ENCODE measurements around the gene CCDC8.
"Not testable (repeated sequence)": the region's sequence is repeated elsewhere in the genome, so short reads cannot be mapped to it uniquely, and the experiment has no call there.

Gene CCDC8

DNA sequence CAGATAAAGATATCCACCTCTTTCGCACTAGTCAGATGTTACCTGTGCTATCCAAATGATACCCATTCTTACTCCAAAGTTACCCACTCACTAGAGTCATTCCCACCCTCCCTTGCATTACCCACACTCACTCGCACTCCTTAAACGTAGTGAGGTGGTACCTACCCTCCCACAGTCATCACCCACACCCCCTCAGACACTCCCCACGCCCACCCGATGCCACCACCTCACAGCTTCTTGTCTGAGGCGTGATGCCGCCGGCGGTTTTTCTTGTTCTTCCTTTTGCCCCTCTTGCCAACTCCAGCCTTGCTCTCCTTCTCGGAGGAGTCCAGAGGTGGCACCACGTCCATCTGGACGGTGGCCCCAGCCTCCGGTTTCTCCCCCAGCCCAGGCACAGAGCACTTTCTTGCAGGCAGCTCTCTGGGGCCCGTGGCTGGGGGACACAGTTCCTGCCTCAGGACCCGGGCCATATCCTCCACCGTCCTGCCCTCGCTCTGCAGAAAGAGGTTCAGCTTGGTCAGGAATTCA is 14.2 kb upstream of the CCDC8 start:
- DNase-seq, result no peak

DNA sequence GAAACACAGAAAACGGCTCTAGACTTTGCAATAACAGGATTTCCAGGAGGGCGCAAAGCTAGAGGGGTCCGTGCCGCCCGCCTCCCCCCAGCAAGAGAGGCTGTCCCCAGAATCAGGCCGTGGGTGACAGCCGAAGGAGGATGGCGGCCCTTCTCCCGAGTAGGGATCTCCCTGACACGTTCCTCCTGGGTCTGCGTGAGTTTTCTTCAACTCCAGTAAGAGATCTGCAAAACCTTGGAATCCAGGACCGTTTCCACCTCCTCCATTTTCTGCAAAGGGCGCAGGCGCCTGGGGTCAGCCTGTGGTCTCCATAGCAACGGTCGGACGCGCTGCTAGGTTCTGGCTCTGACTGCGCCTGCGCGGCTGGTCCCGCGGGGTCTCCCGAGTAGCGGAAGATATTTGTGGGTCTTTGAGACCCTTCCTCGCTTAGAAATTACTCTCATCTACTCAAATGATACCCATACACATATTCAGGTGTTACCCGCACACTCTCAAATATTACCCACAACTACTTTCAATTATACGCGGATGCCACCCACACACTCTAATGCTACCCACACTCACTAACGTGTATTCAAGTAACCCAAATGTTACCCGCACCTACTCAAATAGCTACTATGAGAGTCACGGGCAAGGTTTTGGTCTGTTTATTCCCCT is 13.3 kb upstream of the CCDC8 start:
- DNase-seq, result peak; percentile 37

DNA sequence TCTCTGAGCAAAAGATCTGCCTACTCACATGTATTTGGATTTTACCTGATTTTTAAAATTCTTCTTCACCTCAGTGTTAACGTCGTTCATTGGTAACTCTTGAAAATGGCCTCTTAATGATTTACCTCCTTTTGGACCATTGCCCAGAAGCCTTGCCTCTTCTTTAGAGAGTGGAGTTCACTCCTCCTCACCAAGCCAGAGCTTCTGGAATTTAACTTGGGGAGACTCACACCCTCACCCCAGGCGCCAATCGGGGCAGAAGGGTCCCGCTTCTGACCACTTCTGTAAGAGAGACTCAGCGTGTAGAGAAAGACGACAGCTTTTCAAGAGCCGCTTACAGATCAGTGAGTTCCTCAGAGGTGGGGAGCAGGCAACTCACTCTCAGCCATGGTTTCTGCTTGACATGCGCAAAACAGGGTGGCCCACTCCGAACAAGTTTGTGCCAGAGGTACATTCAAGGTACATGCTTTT is 12.7 kb upstream of the CCDC8 start:
- no peak for DNase-seq

DNA sequence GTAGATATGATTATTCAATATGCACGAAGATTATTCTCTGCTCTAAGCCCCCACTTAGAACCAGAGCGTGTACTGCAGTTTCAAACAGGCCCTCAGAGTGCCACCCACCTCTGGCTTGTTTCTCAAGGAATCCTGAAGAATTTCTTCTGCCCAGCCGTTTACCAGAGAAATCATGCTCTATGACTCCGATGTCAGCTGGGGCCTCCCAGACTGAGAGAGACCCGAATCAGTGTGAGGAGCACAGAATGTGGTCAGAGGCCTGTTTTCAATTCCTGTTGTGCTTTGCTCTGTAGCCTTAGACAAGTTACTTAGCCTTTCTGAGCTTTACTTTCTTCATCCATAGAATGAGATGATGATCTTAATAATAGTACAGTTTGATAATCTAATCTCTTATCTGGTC is 9.8 kb upstream of the CCDC8 start:
- no peak for DNase-seq

DNA sequence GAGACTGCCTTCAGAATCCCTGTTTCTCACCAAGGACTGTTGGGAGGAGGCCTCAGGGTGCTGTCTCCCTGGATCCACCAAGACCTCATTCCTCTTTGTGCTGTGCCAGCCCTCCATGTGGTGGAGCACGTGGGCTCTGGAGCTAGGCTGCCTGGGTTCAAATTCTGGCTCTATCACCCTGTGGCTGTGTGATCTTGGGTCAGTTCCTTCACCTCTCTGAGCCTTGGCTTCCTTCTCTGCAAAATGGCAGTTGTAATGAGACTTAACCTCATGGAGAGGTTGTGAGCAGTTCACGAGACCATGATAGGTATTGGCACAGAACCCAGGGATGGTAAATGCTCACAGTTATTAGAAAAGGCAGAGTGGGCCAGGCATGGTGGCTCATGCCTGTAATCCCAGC is 9.0 kb upstream of the CCDC8 start:
- DNase-seq, result no peak

DNA sequence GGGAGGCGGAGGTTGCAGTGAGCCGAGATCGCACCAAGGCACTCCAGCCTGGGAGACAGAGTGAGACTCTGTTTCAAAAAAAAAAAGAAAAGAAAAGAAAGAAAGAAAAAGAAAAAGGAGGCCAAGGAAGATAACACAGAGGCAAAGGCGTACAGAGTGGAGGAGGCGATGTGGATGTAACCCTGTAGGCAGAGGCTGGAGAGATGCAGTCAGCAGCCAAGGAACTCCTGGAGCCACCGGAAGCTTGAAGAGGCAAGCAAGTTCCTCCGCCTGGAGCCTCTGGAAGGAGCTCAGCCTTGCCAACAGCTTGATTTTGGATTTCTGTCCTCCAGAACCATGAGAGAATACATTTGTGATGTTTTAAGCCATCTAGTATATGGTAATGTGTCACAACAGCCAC is 6.7 kb upstream of the CCDC8 start:
- DNase-seq, result no peak

DNA sequence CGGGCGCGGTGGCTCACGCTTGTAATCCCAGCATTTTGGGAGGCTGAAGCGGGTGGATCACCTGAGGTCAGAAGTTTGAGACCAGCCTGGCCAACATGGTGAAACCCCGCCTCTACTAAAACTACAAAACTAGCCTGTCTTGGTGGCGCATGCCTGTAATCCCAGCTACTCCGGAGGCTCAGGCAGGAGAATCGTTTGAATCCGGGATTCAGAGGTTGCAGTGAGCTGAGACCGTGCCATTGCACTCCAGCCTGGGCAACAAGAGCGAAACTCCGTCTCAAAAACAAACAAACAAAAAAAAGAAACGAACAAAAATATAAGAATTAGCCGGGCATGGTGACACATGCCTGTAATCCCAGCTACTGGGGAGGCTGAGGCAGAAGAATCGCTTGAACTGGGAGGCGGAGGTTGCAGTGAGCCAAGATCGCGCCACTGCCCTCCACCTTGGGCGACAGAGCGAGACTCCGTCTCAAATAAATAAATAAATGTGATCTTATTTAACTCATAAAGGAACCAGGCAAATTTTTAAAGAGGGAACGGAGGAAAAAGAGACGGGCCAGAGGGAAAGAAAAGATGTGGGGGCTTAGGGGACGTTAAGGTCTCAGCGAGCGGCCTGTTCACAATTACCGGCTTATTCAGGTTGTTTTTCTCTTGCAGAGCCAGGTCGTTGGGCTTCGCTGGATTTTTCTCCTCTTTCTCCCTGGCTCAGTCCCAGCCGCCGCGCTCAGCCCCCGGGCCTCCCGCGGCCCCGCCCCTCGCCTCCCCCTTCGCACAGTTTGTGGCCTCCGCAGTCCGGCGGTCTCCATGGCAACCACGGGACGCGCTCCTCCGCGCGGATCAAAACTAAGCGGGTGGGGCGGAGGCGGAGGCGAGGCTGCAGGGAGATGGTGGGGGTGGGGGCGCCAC is 2.7 kb upstream of the CCDC8 start:
- DNase-seq, result not testable (repeated sequence)

DNA sequence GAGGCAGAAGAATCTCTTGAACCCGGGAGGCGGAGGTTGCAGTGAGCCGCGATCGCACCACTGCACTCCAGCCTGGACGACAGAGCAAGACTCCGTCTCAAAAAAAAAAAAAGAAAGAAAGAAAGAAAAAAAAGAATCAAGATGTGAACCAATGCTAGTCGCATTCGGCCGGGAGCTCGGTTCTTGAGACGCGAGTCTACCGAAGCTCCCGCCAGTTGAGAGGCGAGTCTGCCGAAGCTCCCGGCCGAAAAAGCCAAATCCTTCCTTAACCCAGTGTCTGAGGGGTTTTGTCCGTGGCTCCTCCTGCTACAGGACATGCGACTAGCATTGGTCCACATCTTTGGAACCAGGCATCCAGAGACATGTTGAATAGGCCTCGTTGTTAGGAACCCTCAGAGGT is 1.5 kb upstream of the CCDC8 start:
- not testable (repeated sequence) for DNase-seq

DNA sequence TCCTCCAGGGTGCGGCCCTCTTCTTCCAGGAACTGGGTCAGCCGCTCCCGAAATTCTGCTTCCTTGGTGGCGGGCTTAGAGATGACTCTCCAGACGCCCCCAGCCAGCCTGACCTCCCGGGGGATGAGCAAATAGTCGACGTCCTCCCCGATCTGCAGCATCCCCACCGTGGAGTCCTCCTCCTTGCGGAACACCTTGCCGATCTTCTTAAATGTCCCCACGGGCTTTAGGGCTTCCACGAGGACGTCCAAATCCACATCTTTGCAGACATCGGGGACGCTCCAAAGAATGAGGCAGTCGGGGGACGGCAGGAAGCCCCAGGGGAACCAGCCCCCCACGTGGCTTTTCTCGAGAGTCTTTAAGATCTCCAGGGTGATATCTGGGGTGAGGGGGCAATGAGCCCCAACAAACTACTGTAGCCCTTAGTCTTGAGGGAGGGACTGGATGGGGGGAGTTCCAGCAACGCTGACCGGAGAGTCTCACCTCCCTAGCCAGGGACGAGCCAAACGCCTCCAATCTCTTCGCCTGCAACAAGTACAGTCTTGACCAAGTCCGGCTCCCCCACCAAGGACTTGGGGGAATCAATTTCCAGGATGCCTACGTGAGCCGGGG is 608 bp downstream of the CCDC8 start:
- no peak for DNase-seq

DNA sequence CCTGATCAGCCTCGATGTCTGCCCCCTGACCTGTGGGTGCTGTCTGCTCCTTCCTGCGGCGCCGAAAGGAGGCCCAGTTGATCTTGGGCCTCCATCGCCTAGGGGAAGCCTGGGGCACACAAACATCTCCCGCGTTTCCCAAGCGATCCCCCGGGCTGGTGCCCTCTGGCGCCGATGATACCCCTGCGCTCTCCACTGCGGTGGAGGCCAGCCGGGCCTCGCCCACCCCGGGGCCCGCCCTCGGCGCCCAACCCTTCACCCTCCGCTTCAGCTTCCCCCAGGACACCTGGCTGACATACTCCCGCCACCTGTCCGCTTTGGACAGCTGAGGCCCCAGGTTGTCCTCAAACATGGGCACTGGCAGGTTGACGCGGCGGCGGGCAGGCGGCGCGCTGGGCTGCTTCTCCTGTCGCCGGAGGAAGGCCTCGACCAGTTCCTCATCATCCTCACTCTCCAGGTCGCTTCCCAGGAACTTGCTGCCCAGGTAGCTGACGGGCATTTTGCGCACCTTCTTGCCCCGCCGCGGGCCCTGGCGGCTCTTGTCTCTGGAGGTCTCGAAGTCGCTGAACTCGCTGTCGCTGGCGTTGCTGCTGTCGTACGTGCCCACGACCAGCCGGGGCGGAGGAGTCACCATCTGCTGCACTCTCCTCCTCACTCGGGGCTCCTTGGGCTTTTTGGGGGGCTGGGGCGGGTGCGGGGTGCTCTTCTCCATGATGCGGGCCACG is 1.3 kb downstream of the CCDC8 start:
- DNase-seq, result no peak

DNA sequence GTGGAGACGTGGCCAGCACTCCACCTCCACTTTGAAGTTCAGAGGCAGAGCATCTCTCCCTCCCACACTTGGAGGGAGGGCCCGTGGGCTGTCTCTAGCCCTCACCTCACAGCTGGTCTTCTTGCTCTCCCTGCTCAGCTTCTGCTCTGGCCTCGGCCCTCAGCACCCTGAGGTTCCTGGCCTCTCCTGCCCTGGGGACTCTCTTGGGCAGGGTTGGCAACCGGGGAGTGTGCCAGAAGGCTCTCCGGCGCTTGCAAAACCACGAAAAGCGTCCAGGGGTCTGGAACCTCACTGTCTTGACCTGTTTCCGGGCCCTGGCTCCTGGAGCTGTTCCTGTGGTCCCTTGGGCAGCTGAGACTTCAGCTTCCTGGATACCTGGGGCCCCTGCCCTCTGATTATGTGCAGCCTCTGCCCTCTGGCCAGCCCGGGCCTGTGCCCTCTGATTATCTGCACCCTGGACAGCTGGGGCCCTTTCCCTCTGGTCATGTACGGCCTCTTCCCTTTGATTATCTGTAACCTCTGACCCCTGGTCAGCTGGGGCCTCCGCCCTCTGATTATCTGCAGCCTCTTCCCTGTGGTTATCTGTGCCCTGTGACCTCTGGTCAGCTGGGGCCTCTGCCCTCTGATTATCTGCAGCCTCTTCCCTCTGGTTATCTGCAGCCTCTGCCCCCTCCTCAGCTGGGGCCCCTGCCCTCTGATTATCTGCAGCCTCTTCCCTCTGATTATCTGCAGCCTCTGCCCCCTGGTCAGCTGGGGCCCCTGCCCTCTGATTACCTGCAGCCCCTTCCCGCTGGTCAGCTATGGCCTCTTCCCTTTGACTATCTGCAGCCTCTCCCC is 2.1 kb downstream of the CCDC8 start:
- DNase-seq, result no peak

DNA sequence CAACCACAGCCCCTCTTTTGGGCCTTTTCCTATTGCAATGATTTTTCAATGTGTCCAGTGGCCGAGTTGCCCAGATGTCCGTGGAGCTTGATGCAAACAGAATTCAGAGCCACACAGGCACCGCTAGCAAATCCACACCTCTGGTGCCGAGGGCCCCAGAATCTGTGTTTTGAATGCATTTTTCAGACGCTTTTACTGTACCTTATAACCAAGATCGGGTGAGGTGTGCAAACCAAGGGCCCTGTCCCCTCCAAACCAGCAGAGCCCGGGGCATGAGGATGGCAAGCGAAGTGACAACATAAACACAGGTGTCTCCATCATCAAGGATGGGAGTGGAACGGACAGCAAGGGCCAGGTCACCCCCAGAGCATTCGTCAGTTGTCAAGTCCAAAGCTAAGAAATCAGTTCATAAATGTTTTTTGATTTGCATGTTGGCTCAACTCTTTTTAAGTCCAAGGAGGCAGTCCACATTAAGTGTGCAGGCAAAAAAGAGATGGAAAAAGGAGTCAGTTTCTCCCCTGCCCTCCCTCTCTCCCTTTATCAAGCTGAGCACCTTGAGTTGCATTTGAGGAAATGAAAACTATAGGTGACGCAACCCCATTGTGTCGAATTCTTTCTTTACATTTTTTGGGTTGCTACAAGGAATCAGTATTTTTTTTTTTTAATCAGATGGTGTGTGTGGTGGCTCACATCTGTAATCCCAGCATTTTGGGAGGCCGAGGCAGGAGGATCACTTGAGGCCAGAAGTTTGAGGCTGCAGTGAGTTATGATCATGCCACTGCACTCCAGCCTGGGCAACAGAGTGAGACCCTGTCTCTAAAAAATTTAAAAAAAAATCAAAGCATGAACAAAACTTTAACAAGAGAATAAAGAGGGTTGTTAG is 2.9 kb downstream of the CCDC8 start:
- DNase-seq, result no peak

DNA sequence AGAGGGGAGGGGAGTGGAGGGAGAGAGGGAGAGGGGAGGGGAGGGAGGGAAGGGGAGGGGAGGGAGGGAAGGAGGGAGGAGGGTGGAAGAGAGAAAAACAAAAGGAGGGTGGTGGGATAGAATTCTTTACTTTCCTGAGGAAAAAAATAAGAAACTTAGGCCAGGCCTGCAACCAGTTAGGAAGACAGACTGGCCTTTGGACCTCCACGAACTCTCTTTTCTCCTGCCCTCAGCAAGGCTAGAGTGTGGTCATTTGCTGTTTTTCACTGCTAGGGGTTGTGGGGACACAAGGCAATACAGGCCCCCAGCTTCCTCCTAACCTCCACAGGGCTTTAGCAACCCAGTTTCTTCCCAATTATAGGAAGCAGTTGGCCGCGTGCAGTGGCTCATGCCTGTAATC is 4.2 kb downstream of the CCDC8 start:
- DNase-seq, result no peak

DNA sequence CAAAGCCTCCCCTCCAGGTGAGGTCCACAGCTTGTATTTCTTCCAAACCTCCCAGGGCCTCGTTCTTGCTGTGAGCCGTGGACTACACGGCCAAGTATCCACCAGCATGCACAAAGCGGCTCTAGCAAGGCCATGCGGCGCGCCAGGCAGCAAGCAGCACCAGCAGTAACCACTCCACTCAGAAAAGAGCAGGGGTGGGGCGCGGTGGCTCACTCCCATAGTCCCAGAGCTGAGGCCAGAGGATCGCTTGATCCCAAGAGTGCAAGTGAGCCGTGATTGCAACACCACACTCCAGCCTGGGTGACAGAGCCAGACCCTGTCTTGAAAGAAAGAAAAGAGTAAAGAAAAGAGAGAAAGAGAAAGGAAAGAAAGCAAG is 4.7 kb downstream of the CCDC8 start:
- DNase-seq, result no peak

DNA sequence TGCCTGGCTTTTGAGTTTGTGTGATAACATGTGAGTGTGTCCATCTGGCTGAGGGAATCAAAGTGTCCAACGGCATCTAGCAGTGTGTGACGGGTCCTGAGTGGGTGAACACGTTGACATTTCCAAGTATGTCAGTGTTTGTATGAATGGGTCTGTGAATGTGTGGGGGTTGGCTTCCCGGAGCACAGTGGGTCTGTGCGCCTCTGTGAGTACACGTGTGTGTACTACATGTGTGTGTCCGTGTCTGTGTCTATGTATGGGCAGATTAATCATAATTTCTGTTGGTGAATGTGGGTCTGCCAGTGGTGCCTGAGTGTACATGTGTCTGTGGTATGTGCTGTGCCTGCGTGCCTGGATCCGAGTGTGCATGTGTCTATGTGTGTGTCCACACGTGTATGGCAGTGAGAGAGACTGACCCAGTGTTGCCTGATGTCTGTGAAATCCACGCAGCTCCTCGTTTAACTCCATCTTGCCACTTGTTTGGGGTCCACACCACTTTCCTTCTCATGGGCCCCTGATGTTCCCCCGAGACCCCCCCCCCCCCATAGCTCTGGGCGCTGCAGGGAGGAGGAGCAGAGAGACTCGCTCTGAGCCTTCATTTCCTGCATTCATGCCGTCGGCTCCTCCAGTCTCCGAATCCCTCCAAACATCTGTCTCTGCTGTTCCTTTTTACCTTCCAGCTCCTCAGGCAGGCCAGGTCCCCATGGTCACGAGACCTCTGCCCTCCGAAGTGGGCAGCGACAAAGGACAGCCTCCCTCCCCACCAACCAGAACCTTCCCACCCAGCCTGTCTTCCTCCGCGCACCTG is 5.3 kb downstream of the CCDC8 start:
- no peak for DNase-seq

DNA sequence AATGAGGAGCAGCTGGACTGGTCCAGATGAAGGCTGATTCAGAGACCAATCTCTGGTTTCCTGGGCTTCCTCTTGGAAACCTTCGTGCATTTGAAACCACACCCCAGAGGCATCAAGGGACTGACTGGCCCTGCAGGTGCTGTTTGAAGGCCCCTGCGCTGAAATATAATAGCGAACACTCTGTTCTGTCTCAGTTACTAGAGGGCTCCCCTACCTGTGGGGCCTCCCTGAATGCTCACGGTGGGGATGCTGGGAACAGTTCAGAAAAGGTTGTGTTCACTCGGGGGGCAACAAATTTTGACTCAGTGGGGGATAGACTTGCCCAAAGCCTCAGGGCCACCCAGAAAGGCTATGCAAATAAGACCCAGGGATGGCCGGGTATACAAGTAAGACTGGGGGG is 6.4 kb downstream of the CCDC8 start:
- DNase-seq, result no peak

DNA sequence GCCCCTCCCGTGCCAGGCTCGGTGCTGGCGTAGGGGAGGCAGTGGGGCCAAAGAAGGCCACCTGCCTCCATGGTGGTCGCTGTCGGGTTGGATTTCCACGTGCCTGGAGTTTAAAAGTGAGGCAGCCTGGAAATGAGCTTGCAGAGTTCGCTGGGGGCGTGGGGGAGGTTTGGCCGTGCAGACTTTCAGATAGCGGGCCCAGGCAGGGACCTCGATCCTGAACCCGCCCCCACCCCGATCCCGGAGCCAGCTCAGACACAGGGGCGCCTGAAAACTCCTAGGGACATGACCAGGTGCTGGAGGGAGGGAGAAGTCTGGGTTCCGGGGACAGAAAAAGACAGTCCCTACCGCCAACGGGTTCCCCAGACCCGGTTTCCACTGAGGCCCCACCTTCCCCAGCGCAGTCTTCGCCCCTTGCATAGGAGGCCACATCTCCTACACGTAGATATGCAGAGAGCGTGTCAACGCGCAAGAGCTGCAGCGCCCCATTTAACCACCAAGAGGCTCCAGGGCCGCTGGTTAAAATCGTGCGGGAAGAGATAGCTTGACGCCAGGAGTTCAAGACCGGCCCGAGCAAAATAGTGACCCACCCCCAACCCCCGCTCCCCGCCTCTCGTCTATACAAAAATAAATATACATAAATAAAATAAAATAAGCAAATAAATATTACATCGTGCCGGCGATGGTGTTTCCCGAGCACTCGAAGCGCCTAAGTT is 8.5 kb downstream of the CCDC8 start:
- no peak for DNase-seq

DNA sequence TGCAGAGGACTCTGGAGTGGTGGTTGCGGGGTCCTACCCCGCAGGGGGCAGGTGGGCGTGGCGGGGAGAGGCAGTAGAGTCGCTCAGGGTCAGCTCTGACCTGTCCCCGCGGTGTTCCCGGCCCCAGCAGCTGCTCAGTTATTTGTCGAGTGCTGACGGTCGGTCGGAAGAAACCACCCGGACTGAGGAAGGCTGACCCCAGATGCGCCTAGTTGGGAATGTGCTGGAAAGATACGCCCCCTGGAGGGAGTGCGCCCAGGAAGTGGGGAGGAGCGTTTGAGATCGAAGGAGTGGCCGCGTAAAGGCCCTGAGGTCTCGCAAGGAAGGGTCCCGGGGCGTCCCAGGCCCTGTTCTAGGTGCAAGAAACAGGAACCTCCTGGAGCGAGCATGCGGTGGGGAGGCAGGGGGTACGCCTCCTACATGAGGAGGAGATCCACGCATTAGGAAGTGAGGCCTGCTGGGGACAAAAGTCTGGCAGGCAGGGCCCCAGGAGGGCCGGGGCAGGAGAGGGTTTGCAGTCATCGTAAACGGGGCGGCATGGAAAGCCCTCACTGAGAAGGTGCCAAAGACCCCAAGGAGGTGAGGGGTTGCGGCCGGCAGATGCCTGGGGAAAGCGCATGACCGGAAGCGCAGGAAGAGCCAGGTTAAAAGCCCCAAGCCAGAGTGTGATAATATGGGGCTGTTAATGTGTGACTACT is 9.2 kb downstream of the CCDC8 start:
- no peak for DNase-seq

DNA sequence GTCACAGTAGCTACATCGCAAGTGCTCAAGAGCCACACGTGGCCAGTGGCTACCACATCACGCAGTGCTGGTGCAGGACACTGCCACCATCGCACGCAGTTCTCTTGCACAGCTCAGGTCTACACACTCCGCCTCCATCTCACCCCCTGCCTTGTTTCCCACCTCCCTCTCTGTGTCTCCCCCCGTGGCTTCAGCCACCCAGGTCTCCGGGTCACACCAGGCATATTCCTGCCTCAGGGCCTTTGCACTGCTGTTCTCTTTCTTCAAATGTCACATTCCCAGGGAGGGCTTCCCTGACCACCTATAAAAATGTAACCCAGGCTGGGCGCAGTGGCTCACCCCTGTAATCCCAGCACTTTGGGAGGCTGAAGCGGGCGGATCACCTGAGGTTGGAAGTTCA is 10.6 kb downstream of the CCDC8 start:
- DNase-seq, result no peak

Measured in suppressor macrophage treated with lipopolysaccharide for 4 hours (primary cell).